Smooth muscle cell (in vitro differentiated cells): Measurements from ENCODE around the gene ZNF335. TPM values are rescaled to one million over a fixed set of nuclear protein-coding genes. Genes with fewer than 3 reads are reported as not detected.

ENCODE experiments used
- DNase-seq: peaks from one replicate; lab custom pipeline; 2025; ENCODE audit not compliant: unreplicated experiment; lab: John Stamatoyannopoulos, UW
- H2AFZ ChIP-seq: fragments of 200-600 bp; sonication (generic); 2 replicates; pipeline ENCODE4 v1.6.0; 2016; ENCODE audit warnings: antibody characterized with exemption, low read depth, mild to moderate bottlenecking
- H3F3A ChIP-seq: fragments of 200-600 bp; sonication (generic); 2 replicates; pipeline ENCODE4 v1.6.0; 2017; ENCODE audit warnings: antibody characterized with exemption, low read depth
- H3K27ac ChIP-seq: fragments of 200-600 bp; sonication (generic); 2 replicates; pipeline ENCODE4 v1.5.1; 2016; ENCODE audit warnings: low read depth, mild to moderate bottlenecking
- H3K27me3 ChIP-seq: fragments of 200-600 bp; sonication (generic); 2 replicates; pipeline ENCODE4 v1.6.1; 2016; ENCODE audit warnings: low read depth, mild to moderate bottlenecking
- H3K36me3 ChIP-seq: fragments of 200-600 bp; sonication (generic); 2 replicates; pipeline ENCODE4 v1.5.1; 2016; ENCODE audit warnings: low read depth
- H3K4me1 ChIP-seq: fragments of 200-600 bp; sonication (generic); 2 replicates; pipeline ENCODE4 v1.5.1; 2016; ENCODE audit warnings: low read depth
- H3K4me2 ChIP-seq: fragments of 200-600 bp; sonication (generic); 2 replicates; pipeline ENCODE4 v1.6.0; 2016; ENCODE audit warnings: mild to moderate bottlenecking
- H3K4me3 ChIP-seq: fragments of 200-600 bp; sonication (generic); 2 replicates; pipeline ENCODE4 v1.5.1; 2016; ENCODE audit warnings: mild to moderate bottlenecking
- H3K79me2 ChIP-seq: fragments of 200-600 bp; sonication (generic); 2 replicates; pipeline ENCODE4 v1.6.0; 2016; ENCODE audit warnings: low read depth, mild to moderate bottlenecking
- H3K9ac ChIP-seq: fragments of 200-600 bp; sonication (generic); 2 replicates; pipeline ENCODE4 v1.6.0; 2016; ENCODE audit warnings: low read depth
- H3K9me3 ChIP-seq: fragments of 200-600 bp; sonication (generic); replicated peaks from 2 replicates; pipeline ENCODE4 v1.5.1; 2016; ENCODE audit warnings: low read depth
- H4K20me1 ChIP-seq: fragments of 200-600 bp; sonication (generic); 2 replicates; pipeline ENCODE4 v1.6.0; 2016; ENCODE audit warnings: low read depth
- WGBS: methylation state at CpG from one replicate; pipeline ENCODE4 v1.1.7; 2016; ENCODE audit warnings: low lambda C conversion rate; 5-methylcytosine and 5-hydroxymethylcytosine counted together
- polyA plus RNA-seq: library from polyadenylated mRNA; unstranded; fragments of >200 nt; fragmentation: Nextera tagmentation; extraction: Ambion mirVana; gene quantifications from 2 replicates; pipeline ENCODE4 v1.2.1, GENCODE V29; 2016
- total RNA-seq: library from RNA; depleted of rRNA; stranded (reverse); fragments of >200 nt; gene quantifications from 2 replicates; pipeline ENCODE4 v1.2.3, GENCODE V29; 2014
- TF ChIP-seq, protein P1 (sequence below): fragments of 200-600 bp; sonication (generic); IDR thresholded peaks from 2 replicates; pipeline ENCODE4 v1.5.1; 2017; ENCODE audit warnings: borderline replicate concordance, mild to moderate bottlenecking, antibody characterized with exemption; ENCODE audit not compliant: insufficient read depth, poor library complexity, severe bottlenecking

ZNF335 gene
- total and polyA plus RNA-seq, 2 experiments from 2014 or later: 11.2 to 14.2 TPM

DNA sequence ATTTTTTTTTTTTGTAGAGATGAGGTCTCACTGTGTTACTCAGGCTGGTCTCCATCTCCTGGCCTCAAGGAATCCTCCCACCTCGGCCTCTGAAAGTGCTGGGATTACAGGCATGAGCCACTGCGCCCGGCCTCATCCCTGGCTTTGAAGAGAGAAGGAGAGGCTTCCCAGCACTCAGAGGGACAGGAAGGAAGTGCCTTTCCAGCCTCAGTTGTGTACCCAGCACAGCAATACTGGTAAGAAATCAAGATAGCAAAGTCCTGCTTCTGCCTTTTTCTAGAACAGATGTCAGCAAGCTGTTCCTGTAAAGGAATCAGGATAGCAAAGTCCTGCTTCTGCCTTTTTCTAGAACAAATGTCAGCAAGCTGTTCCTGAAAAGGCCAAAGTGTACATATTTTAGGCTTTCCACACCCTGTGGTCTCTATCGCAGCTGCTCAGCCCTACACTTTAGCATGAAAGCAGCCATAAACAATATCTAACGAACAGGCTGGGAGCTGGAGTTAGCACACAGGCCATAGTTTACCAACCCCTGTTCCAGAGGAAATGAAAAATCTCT is 53.7 kb downstream of the ZNF335 start:
- peak overlapping the region; percentile 94 for H3K27ac ChIP-seq
- H3K9me3 ChIP-seq: no peaks in the 10 kb centered on the region
- no peaks in the 10 kb centered on the region for H3K27me3 ChIP-seq
- 41% methylated on average over 5 of the region's 5 CpGs for WGBS
- H3K4me2 ChIP-seq: no peak overlapping the region
- peaks cover 16% of the 10 kb centered on the region for H3K4me1 ChIP-seq
- no peak for DNase-seq
- H4K20me1 ChIP-seq: no peaks in the 10 kb centered on the region
- H2AFZ ChIP-seq: no peak overlapping the region
- no peaks in the 10 kb centered on the region for H3K36me3 ChIP-seq
- TF ChIP-seq, protein P1, sequence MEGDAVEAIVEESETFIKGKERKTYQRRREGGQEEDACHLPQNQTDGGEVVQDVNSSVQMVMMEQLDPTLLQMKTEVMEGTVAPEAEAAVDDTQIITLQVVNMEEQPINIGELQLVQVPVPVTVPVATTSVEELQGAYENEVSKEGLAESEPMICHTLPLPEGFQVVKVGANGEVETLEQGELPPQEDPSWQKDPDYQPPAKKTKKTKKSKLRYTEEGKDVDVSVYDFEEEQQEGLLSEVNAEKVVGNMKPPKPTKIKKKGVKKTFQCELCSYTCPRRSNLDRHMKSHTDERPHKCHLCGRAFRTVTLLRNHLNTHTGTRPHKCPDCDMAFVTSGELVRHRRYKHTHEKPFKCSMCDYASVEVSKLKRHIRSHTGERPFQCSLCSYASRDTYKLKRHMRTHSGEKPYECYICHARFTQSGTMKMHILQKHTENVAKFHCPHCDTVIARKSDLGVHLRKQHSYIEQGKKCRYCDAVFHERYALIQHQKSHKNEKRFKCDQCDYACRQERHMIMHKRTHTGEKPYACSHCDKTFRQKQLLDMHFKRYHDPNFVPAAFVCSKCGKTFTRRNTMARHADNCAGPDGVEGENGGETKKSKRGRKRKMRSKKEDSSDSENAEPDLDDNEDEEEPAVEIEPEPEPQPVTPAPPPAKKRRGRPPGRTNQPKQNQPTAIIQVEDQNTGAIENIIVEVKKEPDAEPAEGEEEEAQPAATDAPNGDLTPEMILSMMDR: no peak
- H3K9ac ChIP-seq: peak overlapping the region; percentile 42
- H3K79me2 ChIP-seq: no peaks in the 10 kb centered on the region
- peaks cover 27% of the 10 kb centered on the region for H3F3A ChIP-seq
- no peak overlapping the region for H3K4me3 ChIP-seq

DNA sequence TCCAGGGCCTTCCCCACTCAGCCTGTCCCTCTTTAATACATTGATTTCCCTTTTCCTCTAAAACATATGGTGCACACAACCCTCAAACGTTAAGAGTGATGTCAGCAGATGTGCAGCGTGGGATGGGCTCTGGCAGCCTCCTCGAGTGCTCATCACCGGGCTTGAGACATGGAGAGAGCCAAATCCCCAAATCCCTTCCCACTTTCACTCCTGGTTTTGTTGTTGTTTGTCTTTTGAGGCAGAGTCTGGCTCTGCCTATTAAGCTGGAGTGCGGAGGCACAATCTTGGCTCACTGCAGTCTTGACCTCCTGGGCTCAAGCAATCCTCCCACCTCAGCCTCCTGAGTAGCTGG is 54.2 kb downstream of the ZNF335 start:
- 7% methylated on average over 5 of the region's 5 CpGs for WGBS
- H3K27ac ChIP-seq: peak overlapping the region; percentile 94
- H4K20me1 ChIP-seq: no peaks in the 10 kb centered on the region
- no peak overlapping the region for H2AFZ ChIP-seq
- H3K9ac ChIP-seq: no peak overlapping the region
- no peak for DNase-seq
- H3F3A ChIP-seq: peaks cover 27% of the 10 kb centered on the region
- H3K36me3 ChIP-seq: no peaks in the 10 kb centered on the region
- H3K4me1 ChIP-seq: peaks cover 16% of the 10 kb centered on the region
- no peaks in the 10 kb centered on the region for H3K9me3 ChIP-seq
- no peak overlapping the region for H3K4me2 ChIP-seq
- H3K79me2 ChIP-seq: no peaks in the 10 kb centered on the region
- no peak overlapping the region for H3K4me3 ChIP-seq
- TF ChIP-seq, protein P1: no peak
- no peaks in the 10 kb centered on the region for H3K27me3 ChIP-seq

DNA sequence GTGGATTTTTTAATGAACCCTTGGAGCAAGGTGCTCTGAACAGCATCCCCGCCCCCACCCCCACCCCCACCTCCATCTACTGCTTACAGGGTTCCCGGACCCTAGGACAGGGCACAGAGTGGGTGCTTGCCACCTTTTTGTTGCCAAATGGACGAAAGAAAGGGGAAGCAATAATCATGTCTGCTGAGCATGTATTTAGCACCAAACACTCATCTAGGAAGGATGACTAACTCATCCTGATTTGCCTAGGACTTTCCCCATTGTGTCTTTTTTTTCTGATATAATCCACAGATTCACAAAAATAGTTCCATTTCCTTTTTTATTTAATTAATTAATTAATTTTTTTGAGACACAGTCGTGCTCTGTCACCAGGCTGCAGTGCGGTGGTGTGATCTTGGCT is 58.9 kb downstream of the ZNF335 start:
- H3F3A ChIP-seq: no peaks in the 10 kb centered on the region
- no peak overlapping the region for H2AFZ ChIP-seq
- H3K36me3 ChIP-seq: no peaks in the 10 kb centered on the region
- no peaks in the 10 kb centered on the region for H3K79me2 ChIP-seq
- no peaks in the 10 kb centered on the region for H4K20me1 ChIP-seq
- no peak overlapping the region for H3K27ac ChIP-seq
- no peak overlapping the region for H3K9ac ChIP-seq
- peaks cover 10% of the 10 kb centered on the region for H3K4me1 ChIP-seq
- no peaks in the 10 kb centered on the region for H3K27me3 ChIP-seq
- no peak overlapping the region for H3K4me2 ChIP-seq
- DNase-seq: no peak
- TF ChIP-seq, protein P1: no peak
- WGBS: 83% methylated on average over 5 of the region's 5 CpGs
- no peaks in the 10 kb centered on the region for H3K9me3 ChIP-seq
- no peak overlapping the region for H3K4me3 ChIP-seq

DNA sequence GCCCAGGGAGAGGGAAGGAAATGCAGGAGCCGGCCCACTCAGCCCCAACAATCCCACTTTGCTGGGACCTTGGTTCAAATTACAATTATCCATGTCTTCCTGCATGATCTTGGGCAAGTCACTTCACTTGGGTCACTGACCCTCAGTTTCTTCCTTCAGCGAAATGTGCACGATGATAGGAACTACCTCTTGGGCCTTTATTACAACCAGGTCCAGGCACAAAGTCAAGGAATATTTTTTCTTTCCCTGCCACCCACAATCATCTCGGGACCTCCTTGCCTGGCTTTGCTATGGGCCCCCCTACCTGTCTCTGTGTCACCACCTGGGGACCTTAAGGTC is 59.7 kb downstream of the ZNF335 start:
- Histone ChIP-seq H4K20me1 (no peaks in the 10 kb centered on the region), H3F3A (no peaks in the 10 kb centered on the region), H3K79me2 (no peaks in the 10 kb centered on the region), H3K4me3 (peak overlapping the region; percentile 58), H3K9me3 (no peaks in the 10 kb centered on the region), H3K27me3 (no peaks in the 10 kb centered on the region), H3K27ac (peak overlapping the region; percentile 78), H3K36me3 (no peaks in the 10 kb centered on the region), H2AFZ (peak overlapping the region; percentile 55), H3K9ac (peak overlapping the region; percentile 86), H3K4me1 (peaks cover 10% of the 10 kb centered on the region), H3K4me2 (peak overlapping the region; percentile 86)
- 33% methylated on average over 4 of the region's 4 CpGs for WGBS
- no peak for DNase-seq
- TF ChIP-seq, protein P1: no peak
